ENCODE measurements around the gene DLG2.
A peak's percentile ranks its signal among the peaks of the same experiment; 100 is the strongest.

DLG2 gene

GRCh38 chr11:83713708-83714107, 1913.4 kb downstream of the DLG2 start:
- Histone ChIP-seq H3K79me2 (ENCODE audit: low read length) (no peaks in the 10 kb centered on the region), H3K27ac (ENCODE audit: low read length) (no peak overlapping the region), H3K4me3 (ENCODE audit: low read length) (no peak overlapping the region), H3K27me3 (replicated peaks; ENCODE audit: insufficient read depth, low read length) (no peaks in the 10 kb centered on the region), H3K4me2 (ENCODE audit: low read depth, low read length) (no peak overlapping the region), H3K4me1 (ENCODE audit: low read length) (peaks cover 13% of the 10 kb centered on the region; the same call in 1 of the 2 replicates), H3F3A (ENCODE audit: insufficient read depth, low read length) (no peaks in the 10 kb centered on the region), H3K36me3 (replicated peaks; ENCODE audit: insufficient read depth, low read length) (no peaks in the 10 kb centered on the region), H3K9ac (ENCODE audit: low read length) (no peak overlapping the region), H3K9me2 (replicated peaks; ENCODE audit: insufficient read depth, low read length) (no peaks in the 10 kb centered on the region), H3K9me3 (replicated peaks; ENCODE audit: insufficient read depth, low read length) (no peaks in the 10 kb centered on the region), H2AFZ (ENCODE audit: low read length) (no peak overlapping the region), H4K20me1 (ENCODE audit: insufficient read depth, low read length) (no peaks in the 10 kb centered on the region)
- DNase-seq = no peak
- TF ChIP-seq CTCF (IDR thresholded peaks at IDR 0.05; ENCODE audit: low read length) (no peak), EZH2 (optimal IDR thresholded peaks at IDR 0.05; ENCODE audit: low read depth, low read length) (no peak), EZH2phosphoT487 (IDR thresholded peaks at IDR 0.05; ENCODE audit: low read length) (no peak)

GRCh38 chr11:83711106-83711527, 1916.0 kb downstream of the DLG2 start:
- Histone ChIP-seq H3K27ac (ENCODE audit: low read length) (no peak overlapping the region), H3K9ac (ENCODE audit: low read length) (no peak overlapping the region)
- TF ChIP-seq CTCF (IDR thresholded peaks at IDR 0.05; ENCODE audit: low read length) (no peak), EZH2 (optimal IDR thresholded peaks at IDR 0.05; ENCODE audit: low read depth, low read length) (no peak)

GRCh38 chr11:83709434-83709833, 1917.7 kb downstream of the DLG2 start:
- no peak overlapping the region for H3K9ac ChIP-seq (ENCODE audit: low read length)
- peaks cover 6% of the 10 kb centered on the region; the same call in 1 of the 2 replicates for H3K4me1 ChIP-seq (ENCODE audit: low read length)
- no peaks in the 10 kb centered on the region for H3K27me3 ChIP-seq (replicated peaks; ENCODE audit: insufficient read depth, low read length)
- no peaks in the 10 kb centered on the region for H3K9me3 ChIP-seq (replicated peaks; ENCODE audit: insufficient read depth, low read length)
- no peak overlapping the region for H3K4me3 ChIP-seq (ENCODE audit: low read length)
- TF ChIP-seq EZH2phosphoT487 (IDR thresholded peaks at IDR 0.05; ENCODE audit: low read length) = no peak
- no peak for TF ChIP-seq EZH2 (optimal IDR thresholded peaks at IDR 0.05; ENCODE audit: low read depth, low read length)
- no peak for TF ChIP-seq CTCF (IDR thresholded peaks at IDR 0.05; ENCODE audit: low read length)
- H3K9me2 ChIP-seq (replicated peaks; ENCODE audit: insufficient read depth, low read length) = no peaks in the 10 kb centered on the region
- H3K36me3 ChIP-seq (replicated peaks; ENCODE audit: insufficient read depth, low read length) = no peaks in the 10 kb centered on the region
- no peak overlapping the region for H2AFZ ChIP-seq (ENCODE audit: low read length)
- peak; percentile 54 for DNase-seq
- no peak overlapping the region for H3K4me2 ChIP-seq (ENCODE audit: low read depth, low read length)
- H3K27ac ChIP-seq (ENCODE audit: low read length) = no peak overlapping the region
- H3F3A ChIP-seq (ENCODE audit: insufficient read depth, low read length) = no peaks in the 10 kb centered on the region
- no peaks in the 10 kb centered on the region for H4K20me1 ChIP-seq (ENCODE audit: insufficient read depth, low read length)
- no peaks in the 10 kb centered on the region for H3K79me2 ChIP-seq (ENCODE audit: low read length)

More at GRCh38 chr11:83711106-83711527, 1916.0 kb downstream of the DLG2 start:
- H3K4me3 ChIP-seq (ENCODE audit: low read length) = no peak overlapping the region
- H3F3A ChIP-seq (ENCODE audit: insufficient read depth, low read length) = no peaks in the 10 kb centered on the region
- no peaks in the 10 kb centered on the region for H3K79me2 ChIP-seq (ENCODE audit: low read length)
- H2AFZ ChIP-seq (ENCODE audit: low read length) = no peak overlapping the region
- no peaks in the 10 kb centered on the region for H4K20me1 ChIP-seq (ENCODE audit: insufficient read depth, low read length)
- no peaks in the 10 kb centered on the region for H3K9me2 ChIP-seq (replicated peaks; ENCODE audit: insufficient read depth, low read length)
- no peak overlapping the region for H3K4me2 ChIP-seq (ENCODE audit: low read depth, low read length)
- H3K27me3 ChIP-seq (replicated peaks; ENCODE audit: insufficient read depth, low read length) = no peaks in the 10 kb centered on the region
- no peaks in the 10 kb centered on the region for H3K36me3 ChIP-seq (replicated peaks; ENCODE audit: insufficient read depth, low read length)
- no peaks in the 10 kb centered on the region for H3K9me3 ChIP-seq (replicated peaks; ENCODE audit: insufficient read depth, low read length)
- H3K4me1 ChIP-seq (ENCODE audit: low read length) = peaks cover 6% of the 10 kb centered on the region; the same call in 1 of the 2 replicates
- DNase-seq = no peak

All from MM.1S (cell line).